WTC11 (cell line): ENCODE data around the gene KLK11.
"Not testable (repeated sequence)": the region's sequence is repeated elsewhere in the genome, so short reads cannot be mapped to it uniquely, and the experiment has no call there.

ENCODE experiments used
- EMX1 ChIP-seq: fragments of 250-450 bp; sonication (Bioruptor Pico); IDR thresholded peaks from 2 replicates; pipeline ENCODE4 v1.8.0; 2021; ENCODE audit warnings: mild to moderate bottlenecking
- ESRRA ChIP-seq: sonication (generic); formaldehyde crosslinking; IDR thresholded peaks from 2 replicates; pipeline ENCODE4 v1.8.1; 2022; ENCODE audit warnings: mild to moderate bottlenecking, missing genetic modification reagents, borderline replicate concordance
- GABPB1 ChIP-seq: sonication (generic); formaldehyde crosslinking; IDR thresholded peaks from 2 replicates; pipeline ENCODE4 v1.8.1; 2023; ENCODE audit warnings: mild to moderate bottlenecking, missing genetic modification reagents
- NR2C2 ChIP-seq: sonication (generic); formaldehyde crosslinking; IDR thresholded peaks from 2 replicates; pipeline ENCODE4 v1.8.0; 2022; ENCODE audit warnings: mild to moderate bottlenecking, missing genetic modification reagents
- SP1 ChIP-seq: sonication (generic); formaldehyde crosslinking; conservative IDR thresholded peaks from 2 replicates; pipeline ENCODE4 v1.8.1; 2022; ENCODE audit warnings: missing genetic modification reagents
- TEAD1 ChIP-seq: sonication (generic); formaldehyde crosslinking; IDR thresholded peaks from 2 replicates; pipeline ENCODE4 v1.8.0; 2022; ENCODE audit warnings: mild to moderate bottlenecking, missing genetic modification reagents
- ZBTB21 ChIP-seq: sonication (generic); formaldehyde crosslinking; IDR thresholded peaks from 2 replicates; pipeline ENCODE4 v1.8.1; 2023; ENCODE audit warnings: mild to moderate bottlenecking, missing genetic modification reagents, borderline replicate concordance
- TF ChIP-seq, protein P1 (sequence below): sonication (generic); formaldehyde crosslinking; IDR thresholded peaks from 2 replicates; pipeline ENCODE4 v1.8.1; 2022; ENCODE audit warnings: mild to moderate bottlenecking, missing genetic modification reagents, moderate library complexity, borderline replicate concordance
- TF ChIP-seq, protein P2 (sequence below): sonication (generic); formaldehyde crosslinking; IDR thresholded peaks from 2 replicates; pipeline ENCODE4 v1.8.0; 2023; ENCODE audit warnings: missing genetic modification reagents, mild to moderate bottlenecking, borderline replicate concordance
- TF ChIP-seq, protein P3 (sequence below): fragments of 200-600 bp; IDR thresholded peaks from 2 replicates; pipeline ENCODE4 v1.8.0; 2022; ENCODE audit warnings: antibody characterized with exemption

DNA sequence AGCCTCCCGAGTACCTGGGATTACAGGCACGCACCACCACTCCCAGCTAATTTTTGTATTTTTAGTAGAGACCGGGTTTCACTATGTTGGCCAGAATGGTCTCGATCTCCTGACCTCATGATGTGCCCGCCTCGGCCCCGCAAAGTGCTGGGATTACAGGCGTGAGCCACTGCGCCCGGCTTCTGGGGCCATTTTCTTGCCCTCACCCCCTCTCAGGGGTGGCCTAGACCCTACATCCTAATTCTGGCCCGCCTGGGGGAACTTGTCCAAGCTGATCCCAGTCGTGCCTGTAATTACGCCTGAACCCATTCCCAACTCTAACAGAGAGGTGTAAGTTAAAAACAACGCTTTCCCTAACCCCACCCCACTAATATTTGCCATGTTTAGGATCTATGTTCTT lies 42.0 kb downstream of the KLK11 start:
- TF ChIP-seq, protein P1, sequence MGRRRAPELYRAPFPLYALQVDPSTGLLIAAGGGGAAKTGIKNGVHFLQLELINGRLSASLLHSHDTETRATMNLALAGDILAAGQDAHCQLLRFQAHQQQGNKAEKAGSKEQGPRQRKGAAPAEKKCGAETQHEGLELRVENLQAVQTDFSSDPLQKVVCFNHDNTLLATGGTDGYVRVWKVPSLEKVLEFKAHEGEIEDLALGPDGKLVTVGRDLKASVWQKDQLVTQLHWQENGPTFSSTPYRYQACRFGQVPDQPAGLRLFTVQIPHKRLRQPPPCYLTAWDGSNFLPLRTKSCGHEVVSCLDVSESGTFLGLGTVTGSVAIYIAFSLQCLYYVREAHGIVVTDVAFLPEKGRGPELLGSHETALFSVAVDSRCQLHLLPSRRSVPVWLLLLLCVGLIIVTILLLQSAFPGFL (CRISPR knock-in tag), result not testable (repeated sequence)
- TF ChIP-seq, protein P2, sequence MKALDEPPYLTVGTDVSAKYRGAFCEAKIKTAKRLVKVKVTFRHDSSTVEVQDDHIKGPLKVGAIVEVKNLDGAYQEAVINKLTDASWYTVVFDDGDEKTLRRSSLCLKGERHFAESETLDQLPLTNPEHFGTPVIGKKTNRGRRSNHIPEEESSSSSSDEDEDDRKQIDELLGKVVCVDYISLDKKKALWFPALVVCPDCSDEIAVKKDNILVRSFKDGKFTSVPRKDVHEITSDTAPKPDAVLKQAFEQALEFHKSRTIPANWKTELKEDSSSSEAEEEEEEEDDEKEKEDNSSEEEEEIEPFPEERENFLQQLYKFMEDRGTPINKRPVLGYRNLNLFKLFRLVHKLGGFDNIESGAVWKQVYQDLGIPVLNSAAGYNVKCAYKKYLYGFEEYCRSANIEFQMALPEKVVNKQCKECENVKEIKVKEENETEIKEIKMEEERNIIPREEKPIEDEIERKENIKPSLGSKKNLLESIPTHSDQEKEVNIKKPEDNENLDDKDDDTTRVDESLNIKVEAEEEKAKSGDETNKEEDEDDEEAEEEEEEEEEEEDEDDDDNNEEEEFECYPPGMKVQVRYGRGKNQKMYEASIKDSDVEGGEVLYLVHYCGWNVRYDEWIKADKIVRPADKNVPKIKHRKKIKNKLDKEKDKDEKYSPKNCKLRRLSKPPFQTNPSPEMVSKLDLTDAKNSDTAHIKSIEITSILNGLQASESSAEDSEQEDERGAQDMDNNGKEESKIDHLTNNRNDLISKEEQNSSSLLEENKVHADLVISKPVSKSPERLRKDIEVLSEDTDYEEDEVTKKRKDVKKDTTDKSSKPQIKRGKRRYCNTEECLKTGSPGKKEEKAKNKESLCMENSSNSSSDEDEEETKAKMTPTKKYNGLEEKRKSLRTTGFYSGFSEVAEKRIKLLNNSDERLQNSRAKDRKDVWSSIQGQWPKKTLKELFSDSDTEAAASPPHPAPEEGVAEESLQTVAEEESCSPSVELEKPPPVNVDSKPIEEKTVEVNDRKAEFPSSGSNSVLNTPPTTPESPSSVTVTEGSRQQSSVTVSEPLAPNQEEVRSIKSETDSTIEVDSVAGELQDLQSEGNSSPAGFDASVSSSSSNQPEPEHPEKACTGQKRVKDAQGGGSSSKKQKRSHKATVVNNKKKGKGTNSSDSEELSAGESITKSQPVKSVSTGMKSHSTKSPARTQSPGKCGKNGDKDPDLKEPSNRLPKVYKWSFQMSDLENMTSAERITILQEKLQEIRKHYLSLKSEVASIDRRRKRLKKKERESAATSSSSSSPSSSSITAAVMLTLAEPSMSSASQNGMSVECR (CRISPR knock-in tag), result not testable (repeated sequence)
- TF ChIP-seq ZBTB21 (CRISPR knock-in tag); TEAD1; EMX1 (CRISPR knock-in tag); GABPB1; ESRRA (CRISPR knock-in tag); NR2C2 (CRISPR knock-in tag); SP1 (CRISPR knock-in tag): not testable (repeated sequence)
- TF ChIP-seq, protein P3, sequence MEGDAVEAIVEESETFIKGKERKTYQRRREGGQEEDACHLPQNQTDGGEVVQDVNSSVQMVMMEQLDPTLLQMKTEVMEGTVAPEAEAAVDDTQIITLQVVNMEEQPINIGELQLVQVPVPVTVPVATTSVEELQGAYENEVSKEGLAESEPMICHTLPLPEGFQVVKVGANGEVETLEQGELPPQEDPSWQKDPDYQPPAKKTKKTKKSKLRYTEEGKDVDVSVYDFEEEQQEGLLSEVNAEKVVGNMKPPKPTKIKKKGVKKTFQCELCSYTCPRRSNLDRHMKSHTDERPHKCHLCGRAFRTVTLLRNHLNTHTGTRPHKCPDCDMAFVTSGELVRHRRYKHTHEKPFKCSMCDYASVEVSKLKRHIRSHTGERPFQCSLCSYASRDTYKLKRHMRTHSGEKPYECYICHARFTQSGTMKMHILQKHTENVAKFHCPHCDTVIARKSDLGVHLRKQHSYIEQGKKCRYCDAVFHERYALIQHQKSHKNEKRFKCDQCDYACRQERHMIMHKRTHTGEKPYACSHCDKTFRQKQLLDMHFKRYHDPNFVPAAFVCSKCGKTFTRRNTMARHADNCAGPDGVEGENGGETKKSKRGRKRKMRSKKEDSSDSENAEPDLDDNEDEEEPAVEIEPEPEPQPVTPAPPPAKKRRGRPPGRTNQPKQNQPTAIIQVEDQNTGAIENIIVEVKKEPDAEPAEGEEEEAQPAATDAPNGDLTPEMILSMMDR, result not testable (repeated sequence)
